ENCODE measurements around the gene FARP1. TPM values are rescaled to one million over a fixed set of nuclear protein-coding genes. Genes with fewer than 3 reads are reported as not detected.

The FARP1 gene
- total RNA-seq, 1 donor from 2014 or later = 36.5 TPM

DNA sequence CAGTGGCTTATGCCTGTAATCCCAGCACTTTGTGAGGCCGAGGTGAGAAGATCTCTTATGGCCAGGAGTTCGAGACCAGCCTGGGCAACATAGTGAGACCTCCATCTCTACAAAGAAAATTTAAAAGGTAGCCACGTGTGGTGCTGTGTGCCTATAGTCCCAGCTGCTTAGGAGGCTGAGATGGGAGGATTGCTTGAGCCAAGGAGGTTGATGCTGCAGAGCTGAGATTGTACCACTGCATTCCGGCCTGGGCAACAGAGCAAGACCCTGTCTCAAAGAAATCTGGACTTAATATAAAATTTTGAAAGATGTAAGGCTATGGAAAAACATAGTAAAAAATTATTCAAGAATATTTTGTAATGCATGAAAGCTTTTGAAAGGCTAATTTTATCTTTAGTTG lies 99.5 kb downstream of the FARP1 start:
- H3K9ac ChIP-seq (ENCODE audit: low read depth in 1 of 3, low read length in 3 of 3) = no peak overlapping the region

DNA sequence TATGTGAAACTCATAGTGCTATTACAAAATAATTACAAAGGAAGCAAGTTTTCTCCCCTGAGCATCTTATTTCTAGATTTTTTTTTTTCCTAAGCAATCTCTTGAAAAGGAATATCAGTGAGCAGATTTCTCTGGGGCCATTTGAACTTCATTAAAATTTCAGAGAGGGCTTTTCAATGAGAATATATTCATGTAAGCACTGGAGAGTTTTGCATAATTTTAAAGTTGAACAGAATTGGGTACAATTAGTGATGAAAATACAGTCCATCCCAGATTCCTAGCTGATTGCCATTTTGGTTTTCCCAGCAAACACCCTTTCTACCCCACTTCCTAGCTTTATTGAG lies 101.0 kb downstream of the FARP1 start:
- Histone ChIP-seq H3K9me3 (ENCODE audit: control insufficient read depth in 3 of 3, low read length in 3 of 3) (no peaks in the 10 kb centered on the region), H3K4me1 (ENCODE audit: control insufficient read depth in 3 of 3, insufficient read depth in 3 of 3, low read length in 3 of 3) (no peaks in the 10 kb centered on the region), H3K36me3 (ENCODE audit: control insufficient read depth in 3 of 3, insufficient read depth in 3 of 3, low read length in 3 of 3) (no peaks in the 10 kb centered on the region), H3K9ac (ENCODE audit: low read depth in 1 of 3, low read length in 3 of 3) (no peak overlapping the region), H3K27ac (ENCODE audit: low read depth, low read length) (no peak overlapping the region), H3K4me3 (ENCODE audit: low read length in 3 of 3) (no peak overlapping the region), H3K27me3 (ENCODE audit: control insufficient read depth in 3 of 3, insufficient read depth in 3 of 3, low read length in 3 of 3) (no peaks in the 10 kb centered on the region)

More for the DNA sequence above, 99.5 kb downstream of the FARP1 start:
- Histone ChIP-seq H3K27me3 (ENCODE audit: control insufficient read depth in 3 of 3, insufficient read depth in 3 of 3, low read length in 3 of 3) (no peaks in the 10 kb centered on the region), H3K9me3 (ENCODE audit: control insufficient read depth in 3 of 3, low read length in 3 of 3) (no peaks in the 10 kb centered on the region), H3K36me3 (ENCODE audit: control insufficient read depth in 3 of 3, insufficient read depth in 3 of 3, low read length in 3 of 3) (no peaks in the 10 kb centered on the region), H3K4me1 (ENCODE audit: control insufficient read depth in 3 of 3, insufficient read depth in 3 of 3, low read length in 3 of 3) (no peaks in the 10 kb centered on the region), H3K27ac (ENCODE audit: low read depth, low read length) (no peak overlapping the region), H3K4me3 (ENCODE audit: low read length in 3 of 3) (no peak overlapping the region)

DNA sequence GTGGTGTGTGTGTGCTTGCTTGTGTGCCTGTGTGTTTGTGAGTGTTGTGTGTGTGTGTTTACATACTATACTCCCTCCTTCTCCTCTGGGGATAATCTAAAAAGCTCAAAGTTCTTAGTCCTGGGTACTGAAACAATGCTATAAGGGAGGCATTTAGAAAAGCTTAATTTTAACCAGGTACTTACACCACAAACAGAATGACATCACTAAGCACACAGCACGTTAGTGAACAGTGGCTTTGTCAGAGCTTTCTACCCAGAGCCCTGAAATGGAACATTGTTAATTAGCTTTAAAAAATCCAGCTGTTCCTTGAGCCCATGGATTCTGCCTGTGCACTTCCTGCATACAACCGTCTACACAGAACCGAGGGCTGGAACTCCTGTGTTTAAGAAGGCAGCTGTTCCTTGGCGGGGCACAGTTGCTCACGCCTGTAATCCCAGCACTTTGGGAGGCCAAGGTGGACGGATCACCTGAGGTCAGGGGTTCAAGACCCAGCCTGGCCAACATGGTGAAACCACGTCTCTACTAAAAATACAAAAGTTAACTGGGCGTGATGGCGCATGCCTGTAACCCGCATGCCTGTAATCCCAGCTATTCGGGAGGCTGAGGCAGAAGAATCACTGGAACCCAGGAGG lies 103.8 kb downstream of the FARP1 start:
- Histone ChIP-seq H3K9ac (ENCODE audit: low read depth in 1 of 3, low read length in 3 of 3) (no peak overlapping the region), H3K36me3 (ENCODE audit: control insufficient read depth in 3 of 3, insufficient read depth in 3 of 3, low read length in 3 of 3) (no peaks in the 10 kb centered on the region), H3K9me3 (ENCODE audit: control insufficient read depth in 3 of 3, low read length in 3 of 3) (no peaks in the 10 kb centered on the region), H3K4me1 (ENCODE audit: control insufficient read depth in 3 of 3, insufficient read depth in 3 of 3, low read length in 3 of 3) (no peaks in the 10 kb centered on the region), H3K27me3 (ENCODE audit: control insufficient read depth in 3 of 3, insufficient read depth in 3 of 3, low read length in 3 of 3) (no peaks in the 10 kb centered on the region), H3K27ac (ENCODE audit: low read depth, low read length) (no peak overlapping the region), H3K4me3 (ENCODE audit: low read length in 3 of 3) (no peak overlapping the region)

DNA sequence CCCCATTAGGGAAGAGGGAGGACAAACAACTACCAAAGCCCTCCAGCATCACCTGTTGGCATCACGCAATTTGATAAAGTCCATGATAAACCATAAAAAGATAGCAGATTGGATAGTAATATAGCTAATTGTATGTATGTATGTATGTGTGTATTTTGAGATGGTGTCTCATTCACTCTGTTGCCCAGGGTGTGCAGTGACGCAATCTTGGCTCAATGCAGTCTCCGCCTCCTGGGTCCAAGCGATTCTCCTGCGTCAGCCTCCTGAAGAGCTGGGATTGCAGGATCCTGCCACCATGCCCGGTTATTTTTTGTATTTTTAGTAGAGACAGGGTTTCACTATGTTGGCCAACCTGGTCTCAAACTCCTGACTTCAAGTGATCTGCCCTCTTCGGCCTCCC lies 108.8 kb downstream of the FARP1 start:
- Histone ChIP-seq H3K9ac (ENCODE audit: low read depth in 1 of 3, low read length in 3 of 3) (no peak overlapping the region), H3K27me3 (ENCODE audit: control insufficient read depth in 3 of 3, insufficient read depth in 3 of 3, low read length in 3 of 3) (no peaks in the 10 kb centered on the region), H3K9me3 (ENCODE audit: control insufficient read depth in 3 of 3, low read length in 3 of 3) (no peaks in the 10 kb centered on the region), H3K27ac (ENCODE audit: low read depth, low read length) (no peak overlapping the region), H3K4me3 (ENCODE audit: low read length in 3 of 3) (no peak overlapping the region), H3K36me3 (ENCODE audit: control insufficient read depth in 3 of 3, insufficient read depth in 3 of 3, low read length in 3 of 3) (no peaks in the 10 kb centered on the region), H3K4me1 (ENCODE audit: control insufficient read depth in 3 of 3, insufficient read depth in 3 of 3, low read length in 3 of 3) (peaks cover 0 to 3% (median 0%) of the 10 kb centered on the region in 3 donors)

DNA sequence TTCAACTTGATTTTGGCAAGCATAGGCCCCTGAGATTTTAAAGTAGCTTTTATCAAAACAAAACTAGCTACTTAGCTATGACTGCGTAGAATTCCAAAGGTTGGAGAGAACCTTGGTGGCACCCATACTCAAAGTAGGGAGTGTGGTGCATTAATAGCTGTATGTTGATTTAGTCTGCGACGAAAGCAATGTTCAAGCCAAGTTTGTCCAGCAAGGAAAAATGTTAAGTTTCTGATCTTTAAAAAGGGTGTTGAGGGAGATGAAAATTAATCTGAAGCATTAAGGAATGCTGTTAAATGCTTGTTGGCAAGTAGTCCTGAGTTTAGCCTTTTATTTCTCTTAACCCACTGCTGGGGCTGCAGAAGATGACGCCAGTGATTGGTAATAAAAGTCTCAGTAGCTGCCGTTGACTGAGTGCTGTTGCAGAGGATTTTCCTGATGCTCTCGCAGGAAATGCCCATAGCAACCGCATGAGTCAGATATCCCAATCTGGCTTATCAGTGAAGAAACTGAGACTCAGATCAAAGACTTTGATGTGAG lies 110.1 kb downstream of the FARP1 start:
- no peaks in the 10 kb centered on the region for H3K36me3 ChIP-seq (ENCODE audit: control insufficient read depth in 3 of 3, insufficient read depth in 3 of 3, low read length in 3 of 3)
- H3K4me3 ChIP-seq (ENCODE audit: low read length in 3 of 3) = no peak overlapping the region
- H3K4me1 ChIP-seq (ENCODE audit: control insufficient read depth in 3 of 3, insufficient read depth in 3 of 3, low read length in 3 of 3) = peaks cover 0 to 3% (median 0%) of the 10 kb centered on the region in 3 donors
- H3K27me3 ChIP-seq (ENCODE audit: control insufficient read depth in 3 of 3, insufficient read depth in 3 of 3, low read length in 3 of 3) = no peaks in the 10 kb centered on the region
- H3K27ac ChIP-seq (ENCODE audit: low read depth, low read length) = no peak overlapping the region
- H3K9me3 ChIP-seq (ENCODE audit: control insufficient read depth in 3 of 3, low read length in 3 of 3) = no peaks in the 10 kb centered on the region
- no peak overlapping the region for H3K9ac ChIP-seq (ENCODE audit: low read depth in 1 of 3, low read length in 3 of 3)

DNA sequence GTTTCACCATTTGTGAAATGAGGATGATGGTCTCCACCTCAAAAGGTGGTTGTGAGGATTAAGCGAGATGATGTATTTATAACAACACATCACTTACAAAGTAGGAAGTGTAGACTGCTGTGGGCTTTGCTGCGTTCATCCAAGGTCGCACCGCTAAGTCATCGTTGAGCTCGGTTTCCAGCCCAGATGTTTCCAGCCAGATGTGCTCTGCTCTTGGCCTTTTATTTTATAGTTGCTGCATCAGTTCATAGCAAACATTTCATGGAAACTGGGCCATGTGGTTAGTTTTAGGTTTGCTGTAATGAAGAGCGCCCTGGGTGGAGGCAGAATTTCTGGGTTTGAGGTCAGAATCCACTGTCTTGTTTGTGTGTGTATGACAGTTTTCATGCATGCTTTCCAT lies 110.6 kb downstream of the FARP1 start:
- Histone ChIP-seq H3K4me3 (ENCODE audit: low read length in 3 of 3) (no peak overlapping the region), H3K36me3 (ENCODE audit: control insufficient read depth in 3 of 3, insufficient read depth in 3 of 3, low read length in 3 of 3) (no peaks in the 10 kb centered on the region), H3K4me1 (ENCODE audit: control insufficient read depth in 3 of 3, insufficient read depth in 3 of 3, low read length in 3 of 3) (peaks cover 0 to 3% (median 0%) of the 10 kb centered on the region in 3 donors), H3K27me3 (ENCODE audit: control insufficient read depth in 3 of 3, insufficient read depth in 3 of 3, low read length in 3 of 3) (no peaks in the 10 kb centered on the region), H3K9ac (ENCODE audit: low read depth in 1 of 3, low read length in 3 of 3) (no peak overlapping the region), H3K9me3 (ENCODE audit: control insufficient read depth in 3 of 3, low read length in 3 of 3) (no peaks in the 10 kb centered on the region), H3K27ac (ENCODE audit: low read depth, low read length) (no peak overlapping the region)

DNA sequence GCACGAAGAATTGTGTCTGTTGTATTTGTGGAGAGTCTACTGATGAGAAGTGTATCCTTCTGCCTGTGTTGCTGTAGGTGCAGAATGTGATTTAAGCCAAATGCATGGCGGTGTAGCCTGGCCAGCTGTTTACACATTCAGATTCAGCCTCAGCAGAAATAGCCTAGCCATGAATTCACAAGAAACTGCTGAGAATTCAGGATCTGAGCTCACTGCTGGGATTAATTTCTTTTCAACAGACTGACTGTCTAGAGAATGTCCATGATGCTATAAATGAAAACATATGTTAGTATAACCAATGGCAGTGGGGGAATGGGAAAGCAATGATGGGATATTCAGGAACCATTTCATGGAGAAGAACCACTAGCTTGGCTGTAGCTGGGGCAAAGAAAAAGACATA lies 111.6 kb downstream of the FARP1 start:
- H3K9ac ChIP-seq (ENCODE audit: low read depth in 1 of 3, low read length in 3 of 3) = no peak overlapping the region
- no peaks in the 10 kb centered on the region for H3K36me3 ChIP-seq (ENCODE audit: control insufficient read depth in 3 of 3, insufficient read depth in 3 of 3, low read length in 3 of 3)
- H3K4me3 ChIP-seq (ENCODE audit: low read length in 3 of 3) = no peak overlapping the region
- H3K27me3 ChIP-seq (ENCODE audit: control insufficient read depth in 3 of 3, insufficient read depth in 3 of 3, low read length in 3 of 3) = no peaks in the 10 kb centered on the region
- H3K4me1 ChIP-seq (ENCODE audit: control insufficient read depth in 3 of 3, insufficient read depth in 3 of 3, low read length in 3 of 3) = peaks cover 0 to 3% (median 0%) of the 10 kb centered on the region in 3 donors
- H3K27ac ChIP-seq (ENCODE audit: low read depth, low read length) = no peak overlapping the region
- H3K9me3 ChIP-seq (ENCODE audit: control insufficient read depth in 3 of 3, low read length in 3 of 3) = no peaks in the 10 kb centered on the region

DNA sequence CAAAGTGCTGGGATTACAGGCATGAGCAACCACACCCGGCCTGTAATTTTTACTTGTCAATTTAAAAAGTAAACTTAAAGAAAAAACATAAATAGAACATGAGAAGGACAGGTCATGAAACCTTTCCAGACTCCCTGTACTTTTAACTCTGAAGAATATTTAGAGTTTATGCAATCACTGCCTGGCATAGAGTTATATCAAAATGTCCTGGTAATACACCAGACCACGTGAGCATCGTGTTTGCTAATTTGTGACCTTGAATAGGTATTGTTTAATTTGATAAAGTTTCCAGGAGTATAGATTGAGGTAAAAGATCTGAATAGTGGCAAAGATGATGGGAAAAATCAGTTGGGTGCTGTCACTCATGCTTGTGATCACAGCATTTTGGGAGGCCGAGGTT lies 115.3 kb downstream of the FARP1 start:
- Histone ChIP-seq H3K36me3 (ENCODE audit: control insufficient read depth in 3 of 3, insufficient read depth in 3 of 3, low read length in 3 of 3) (no peaks in the 10 kb centered on the region), H3K9me3 (ENCODE audit: control insufficient read depth in 3 of 3, low read length in 3 of 3) (no peaks in the 10 kb centered on the region), H3K4me3 (ENCODE audit: low read length in 3 of 3) (no peak overlapping the region), H3K9ac (ENCODE audit: low read depth in 1 of 3, low read length in 3 of 3) (no peak overlapping the region), H3K4me1 (ENCODE audit: control insufficient read depth in 3 of 3, insufficient read depth in 3 of 3, low read length in 3 of 3) (peaks cover 0 to 5% (median 0%) of the 10 kb centered on the region in 3 donors), H3K27me3 (ENCODE audit: control insufficient read depth in 3 of 3, insufficient read depth in 3 of 3, low read length in 3 of 3) (no peaks in the 10 kb centered on the region), H3K27ac (ENCODE audit: low read depth, low read length) (no peak overlapping the region)

DNA sequence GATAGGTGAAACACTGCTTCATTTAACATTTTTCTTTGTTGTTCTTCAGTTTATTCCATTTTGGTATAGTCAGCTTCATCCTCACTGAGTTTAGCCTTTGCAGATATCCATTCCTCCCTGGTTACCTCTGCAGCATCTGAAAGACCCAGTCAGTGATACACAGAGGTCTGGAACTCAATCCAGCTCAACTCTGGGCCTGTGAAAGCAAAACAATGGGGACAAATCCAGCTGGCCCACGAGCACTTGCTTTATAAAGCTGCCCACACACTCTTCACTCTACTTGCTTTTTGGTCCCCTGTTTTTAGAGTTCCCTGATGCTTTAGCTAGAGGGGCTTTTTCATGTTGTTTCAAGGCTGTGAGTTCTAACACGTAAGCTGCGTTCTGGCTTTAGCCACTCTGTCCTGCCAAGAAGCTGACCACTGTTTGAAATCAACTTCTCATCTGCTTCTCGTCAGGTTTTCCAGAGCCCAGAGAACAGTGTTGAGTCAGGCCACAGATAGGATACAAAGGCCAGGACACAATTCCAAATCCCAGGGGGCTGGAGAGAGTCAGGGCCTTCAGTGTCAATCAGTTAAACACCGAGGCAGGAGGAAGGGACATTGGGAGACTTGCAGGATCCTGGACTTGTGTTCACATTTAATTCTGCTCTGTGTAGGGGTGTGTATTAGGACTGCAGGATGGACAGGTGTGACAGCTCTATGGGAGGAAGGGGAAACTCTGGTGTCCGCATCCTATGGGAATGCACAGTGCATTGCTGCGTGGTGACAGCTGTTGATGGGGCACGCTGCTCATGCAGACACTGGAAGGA lies 117.7 kb downstream of the FARP1 start:
- Histone ChIP-seq H3K9me3 (ENCODE audit: control insufficient read depth in 3 of 3, low read length in 3 of 3) (no peaks in the 10 kb centered on the region), H3K27ac (ENCODE audit: low read depth, low read length) (no peak overlapping the region), H3K27me3 (ENCODE audit: control insufficient read depth in 3 of 3, insufficient read depth in 3 of 3, low read length in 3 of 3) (no peaks in the 10 kb centered on the region), H3K4me1 (ENCODE audit: control insufficient read depth in 3 of 3, insufficient read depth in 3 of 3, low read length in 3 of 3) (peaks cover 0 to 5% (median 0%) of the 10 kb centered on the region in 3 donors), H3K9ac (ENCODE audit: low read depth in 1 of 3, low read length in 3 of 3) (no peak overlapping the region), H3K36me3 (ENCODE audit: control insufficient read depth in 3 of 3, insufficient read depth in 3 of 3, low read length in 3 of 3) (no peaks in the 10 kb centered on the region), H3K4me3 (ENCODE audit: low read length in 3 of 3) (no peak overlapping the region)

DNA sequence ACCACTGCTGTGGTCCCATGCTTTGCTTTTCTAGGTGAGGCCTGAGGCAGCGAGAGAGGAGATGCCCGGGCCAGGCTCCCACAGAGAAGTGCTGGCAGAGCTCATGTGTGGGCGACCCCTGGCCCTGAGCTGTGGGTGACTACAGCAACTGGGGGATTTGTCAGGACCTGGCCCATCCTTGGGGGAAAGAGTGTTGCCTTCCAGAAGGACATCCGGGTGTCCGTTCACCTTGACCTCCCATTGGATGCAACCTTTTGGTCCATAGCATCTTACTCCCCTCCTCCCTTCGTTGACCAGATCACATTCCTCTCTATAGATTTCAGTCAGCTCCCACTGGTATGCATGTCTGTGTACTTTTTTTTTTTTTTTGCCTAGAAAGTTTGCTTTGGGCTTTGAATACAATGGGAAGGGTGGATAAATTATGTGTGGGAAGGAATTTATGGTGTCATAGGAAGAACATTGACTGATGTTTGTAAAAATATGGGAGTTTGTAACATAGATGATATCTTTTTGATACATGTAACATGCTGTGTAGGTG lies 118.3 kb downstream of the FARP1 start:
- Histone ChIP-seq H3K27ac (ENCODE audit: low read depth, low read length) (no peak overlapping the region), H3K27me3 (ENCODE audit: control insufficient read depth in 3 of 3, insufficient read depth in 3 of 3, low read length in 3 of 3) (no peaks in the 10 kb centered on the region), H3K9ac (ENCODE audit: low read depth in 1 of 3, low read length in 3 of 3) (no peak overlapping the region), H3K9me3 (ENCODE audit: control insufficient read depth in 3 of 3, low read length in 3 of 3) (no peaks in the 10 kb centered on the region), H3K36me3 (ENCODE audit: control insufficient read depth in 3 of 3, insufficient read depth in 3 of 3, low read length in 3 of 3) (no peaks in the 10 kb centered on the region), H3K4me1 (ENCODE audit: control insufficient read depth in 3 of 3, insufficient read depth in 3 of 3, low read length in 3 of 3) (peaks cover 0 to 5% (median 0%) of the 10 kb centered on the region in 3 donors), H3K4me3 (ENCODE audit: low read length in 3 of 3) (no peak overlapping the region)
